ENCODE measurements around the gene SPDYC.

GRCh38 chr11:65219930-65220213 lies 49.8 kb downstream of the SPDYC start:
- TF ChIP-seq, protein P1, sequence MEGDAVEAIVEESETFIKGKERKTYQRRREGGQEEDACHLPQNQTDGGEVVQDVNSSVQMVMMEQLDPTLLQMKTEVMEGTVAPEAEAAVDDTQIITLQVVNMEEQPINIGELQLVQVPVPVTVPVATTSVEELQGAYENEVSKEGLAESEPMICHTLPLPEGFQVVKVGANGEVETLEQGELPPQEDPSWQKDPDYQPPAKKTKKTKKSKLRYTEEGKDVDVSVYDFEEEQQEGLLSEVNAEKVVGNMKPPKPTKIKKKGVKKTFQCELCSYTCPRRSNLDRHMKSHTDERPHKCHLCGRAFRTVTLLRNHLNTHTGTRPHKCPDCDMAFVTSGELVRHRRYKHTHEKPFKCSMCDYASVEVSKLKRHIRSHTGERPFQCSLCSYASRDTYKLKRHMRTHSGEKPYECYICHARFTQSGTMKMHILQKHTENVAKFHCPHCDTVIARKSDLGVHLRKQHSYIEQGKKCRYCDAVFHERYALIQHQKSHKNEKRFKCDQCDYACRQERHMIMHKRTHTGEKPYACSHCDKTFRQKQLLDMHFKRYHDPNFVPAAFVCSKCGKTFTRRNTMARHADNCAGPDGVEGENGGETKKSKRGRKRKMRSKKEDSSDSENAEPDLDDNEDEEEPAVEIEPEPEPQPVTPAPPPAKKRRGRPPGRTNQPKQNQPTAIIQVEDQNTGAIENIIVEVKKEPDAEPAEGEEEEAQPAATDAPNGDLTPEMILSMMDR (IDR thresholded peaks at IDR 0.05) = no peak
- TF ChIP-seq POLR2A (IDR thresholded peaks at IDR 0.05) = no peak
